Fibroblast of lung (primary cell): Measurements from ENCODE around the gene ZSCAN32. TPM values are rescaled to one million over a fixed set of nuclear protein-coding genes. Genes with fewer than 3 reads are reported as not detected.

Experiments used
- DNase-seq, 2 donors: peaks; one replicate each; pipeline versions ENCODE4 v3.0.0 to v3.0.0-alpha.2; 2010; ENCODE audit warnings: low read depth in 2 of 2
- H2AFZ ChIP-seq: 2 replicates; pipeline ENCODE4 v1.5.1; 2012; ENCODE audit warnings: low read length, control low read depth, inconsistent platforms
- H3K27ac ChIP-seq: 2 replicates; pipeline ENCODE4 v1.5.1; 2011; ENCODE audit warnings: low read length, control low read depth; ENCODE audit not compliant: insufficient read depth
- H3K27me3 ChIP-seq: 2 replicates; pipeline ENCODE4 v1.5.1; 2011; ENCODE audit warnings: mild to moderate bottlenecking, low read length; ENCODE audit not compliant: control insufficient read depth, insufficient read depth
- H3K36me3 ChIP-seq: 2 replicates; pipeline ENCODE4 v1.5.1; 2011; ENCODE audit warnings: low read length; ENCODE audit not compliant: control insufficient read depth, insufficient read depth
- H3K4me1 ChIP-seq: 2 replicates; pipeline ENCODE4 v1.5.1; 2011; ENCODE audit warnings: low read length; ENCODE audit not compliant: control insufficient read depth, insufficient read depth; ENCODE audit errors: extremely low read depth
- H3K4me2 ChIP-seq: 2 replicates; pipeline ENCODE4 v1.5.1; 2011; ENCODE audit warnings: low read length, control low read depth; ENCODE audit not compliant: insufficient read depth; ENCODE audit errors: extremely low read depth
- H3K4me3 ChIP-seq, 4 experiments: fragments of 200-600 bp in 1 of 4; sonication (generic) in 1 of 4; replicated peaks in 1 of 4; 2 replicates each; pipeline ENCODE4 v1.5.1; 2011 to 2016; ENCODE audit warnings: low read length in 4 of 4, low read depth in 3 of 4, mild to moderate bottlenecking in 3 of 4, control low read depth in 2 of 4, inconsistent platforms in 1 of 4, mixed read lengths in 1 of 4; ENCODE audit not compliant: insufficient read depth in 1 of 4; ENCODE audit errors: control extremely low read depth in 1 of 4
- H3K79me2 ChIP-seq: 2 replicates; pipeline ENCODE4 v1.5.1; 2012; ENCODE audit warnings: mild to moderate bottlenecking, low read length, inconsistent platforms; ENCODE audit not compliant: control insufficient read depth, insufficient read depth
- H3K9ac ChIP-seq: 2 replicates; pipeline ENCODE4 v1.5.1; 2011; ENCODE audit warnings: mild to moderate bottlenecking, low read length, control low read depth; ENCODE audit not compliant: insufficient read depth
- H3K9me3 ChIP-seq: 2 replicates; pipeline ENCODE4 v1.5.1; 2012; ENCODE audit warnings: low read depth, low read length; ENCODE audit not compliant: control insufficient read depth, insufficient read depth
- H4K20me1 ChIP-seq: 2 replicates; pipeline ENCODE4 v1.5.1; 2011; ENCODE audit warnings: low read length; ENCODE audit not compliant: control insufficient read depth, insufficient read depth; ENCODE audit errors: extremely low read depth
- EZH2 ChIP-seq: IDR thresholded peaks from 2 replicates; pipeline ENCODE4 v1.5.1; 2012; ENCODE audit warnings: low read length, control low read depth, mild to moderate bottlenecking; ENCODE audit errors: missing control alignments
- polyA plus RNA-seq, 2 donors: library from polyadenylated mRNA; depleted of rRNA in 1 of 2; stranded (reverse) in 1 of 2; unstranded in 1 of 2; fragments of >200 nt; gene quantifications; 2 replicates each; pipeline ENCODE4 v1.2.1, GENCODE V29; 2011 to 2012; ENCODE audit warnings: missing spikeins in 1 of 2
- total RNA-seq: library from RNA; depleted of rRNA; stranded (reverse); fragments of >200 nt; gene quantifications from 2 replicates; pipeline ENCODE4 v1.2.1, GENCODE V29; 2014
- TF ChIP-seq, protein P1 (sequence below), 2 donors: IDR thresholded peaks in 1 of 2; conservative IDR thresholded peaks in 1 of 2; 1 replicate in 1 of 2; 2 replicates in 1 of 2; pipeline ENCODE4 v1.5.1; 2011 to 2012; ENCODE audit warnings: low read length in 2 of 2, control low read depth in 1 of 2, inconsistent platforms in 1 of 2, low read depth in 1 of 2, mild to moderate bottlenecking in 1 of 2

ZSCAN32 gene
- total and polyA plus RNA-seq, 2 donors (not counting 1 experiment from before 2014, with no cell fraction given): 13.7 to 14.1 TPM

DNA sequence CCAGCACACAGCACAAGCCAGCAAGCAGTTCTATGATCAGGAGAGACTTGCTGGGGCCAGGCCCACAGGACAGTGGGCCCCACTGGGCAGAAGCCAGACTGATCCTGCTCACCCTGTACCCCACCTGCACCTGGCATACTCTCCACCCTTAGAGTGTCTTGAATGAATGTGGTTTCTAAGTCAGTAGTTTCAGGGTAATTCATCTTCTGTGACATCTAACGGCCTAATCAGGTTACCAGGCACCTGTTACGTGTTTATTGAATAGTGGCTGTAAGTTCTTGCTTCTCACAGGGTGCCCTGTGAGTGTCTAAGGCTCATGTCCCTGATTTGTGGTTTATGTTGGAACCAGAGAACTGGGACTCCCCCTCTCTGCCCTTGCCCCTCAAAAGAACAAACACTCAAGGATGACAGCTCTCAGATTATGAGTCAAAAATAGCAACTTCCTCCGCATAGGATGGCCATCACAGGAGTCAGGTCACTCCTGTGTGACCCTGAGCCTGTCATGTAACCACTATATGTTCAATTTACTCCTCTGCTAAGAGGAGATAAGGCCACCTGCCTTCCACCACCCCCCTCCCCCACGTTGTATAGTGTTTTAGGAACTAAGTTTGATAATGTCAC, 52.1 kb downstream of the ZSCAN32 start:
- no peak for DNase-seq
- H3K4me1 ChIP-seq: no peaks in the 10 kb centered on the region
- no peaks in the 10 kb centered on the region for H3K9me3 ChIP-seq
- no peak overlapping the region for H3K9ac ChIP-seq
- H3K79me2 ChIP-seq: no peaks in the 10 kb centered on the region
- no peak for TF ChIP-seq EZH2
- TF ChIP-seq, protein P1, sequence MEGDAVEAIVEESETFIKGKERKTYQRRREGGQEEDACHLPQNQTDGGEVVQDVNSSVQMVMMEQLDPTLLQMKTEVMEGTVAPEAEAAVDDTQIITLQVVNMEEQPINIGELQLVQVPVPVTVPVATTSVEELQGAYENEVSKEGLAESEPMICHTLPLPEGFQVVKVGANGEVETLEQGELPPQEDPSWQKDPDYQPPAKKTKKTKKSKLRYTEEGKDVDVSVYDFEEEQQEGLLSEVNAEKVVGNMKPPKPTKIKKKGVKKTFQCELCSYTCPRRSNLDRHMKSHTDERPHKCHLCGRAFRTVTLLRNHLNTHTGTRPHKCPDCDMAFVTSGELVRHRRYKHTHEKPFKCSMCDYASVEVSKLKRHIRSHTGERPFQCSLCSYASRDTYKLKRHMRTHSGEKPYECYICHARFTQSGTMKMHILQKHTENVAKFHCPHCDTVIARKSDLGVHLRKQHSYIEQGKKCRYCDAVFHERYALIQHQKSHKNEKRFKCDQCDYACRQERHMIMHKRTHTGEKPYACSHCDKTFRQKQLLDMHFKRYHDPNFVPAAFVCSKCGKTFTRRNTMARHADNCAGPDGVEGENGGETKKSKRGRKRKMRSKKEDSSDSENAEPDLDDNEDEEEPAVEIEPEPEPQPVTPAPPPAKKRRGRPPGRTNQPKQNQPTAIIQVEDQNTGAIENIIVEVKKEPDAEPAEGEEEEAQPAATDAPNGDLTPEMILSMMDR (conservative IDR thresholded peaks at IDR 0.05 in 1 of 2, IDR thresholded peaks at IDR 0.05 in 1 of 2; ENCODE audit: low read depth in 1 of 2, low read length in 2 of 2): no peak
- no peaks in the 10 kb centered on the region for H4K20me1 ChIP-seq
- no peak overlapping the region for H3K27ac ChIP-seq
- H2AFZ ChIP-seq: no peak overlapping the region
- H3K36me3 ChIP-seq: no peaks in the 10 kb centered on the region
- no peak overlapping the region for H3K4me2 ChIP-seq
- H3K4me3 ChIP-seq: no peak overlapping the region
- H3K27me3 ChIP-seq: no peaks in the 10 kb centered on the region

DNA sequence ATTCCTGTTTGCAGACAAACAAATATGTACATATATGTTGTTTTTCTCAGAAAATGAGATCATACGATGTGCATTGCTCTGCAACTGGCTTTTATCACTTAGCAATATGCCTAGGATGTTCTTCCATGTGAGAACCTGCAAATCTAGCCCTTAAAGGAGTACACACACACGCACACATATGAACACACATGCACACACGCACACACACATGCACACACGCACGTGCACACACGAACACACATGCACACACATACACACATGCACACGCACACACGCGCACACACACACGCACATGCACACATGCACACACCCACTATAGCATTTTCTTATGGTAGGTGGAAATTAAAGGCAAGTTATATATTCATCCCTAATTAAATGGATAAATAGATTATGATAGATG, 53.2 kb downstream of the ZSCAN32 start:
- Histone ChIP-seq H3K27me3 (no peaks in the 10 kb centered on the region), H3K79me2 (no peaks in the 10 kb centered on the region), H3K9ac (no peak overlapping the region), H3K9me3 (no peaks in the 10 kb centered on the region), H3K36me3 (no peaks in the 10 kb centered on the region), H4K20me1 (no peaks in the 10 kb centered on the region), H3K4me3 (no peak overlapping the region), H2AFZ (no peak overlapping the region), H3K27ac (no peak overlapping the region), H3K4me1 (no peaks in the 10 kb centered on the region), H3K4me2 (no peak overlapping the region)
- no peak for DNase-seq
- TF ChIP-seq, protein P1 (conservative IDR thresholded peaks at IDR 0.05 in 1 of 2, IDR thresholded peaks at IDR 0.05 in 1 of 2; ENCODE audit: low read depth in 1 of 2, low read length in 2 of 2): no peak
- TF ChIP-seq EZH2: no peak

DNA sequence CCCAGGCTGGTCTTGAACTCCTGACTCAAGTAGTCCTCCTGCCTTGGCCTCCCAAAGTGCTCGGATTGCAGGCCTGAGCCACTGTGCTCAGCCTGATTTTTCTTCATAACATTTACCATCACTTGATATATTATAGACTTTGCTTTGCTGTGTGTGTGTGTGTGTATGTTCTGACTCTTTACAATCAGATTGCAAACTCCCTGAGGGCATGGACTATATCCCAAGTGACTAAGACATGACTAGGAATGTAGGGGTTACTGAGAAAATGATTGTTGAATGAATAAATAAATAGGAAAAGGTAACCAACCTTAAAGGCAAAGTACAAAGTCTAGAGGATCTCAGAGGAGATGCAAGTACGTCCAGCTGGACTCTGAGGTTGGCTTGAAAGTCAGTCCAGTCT, 54.8 kb downstream of the ZSCAN32 start:
- DNase-seq: no peak
- Histone ChIP-seq H3K4me2 (no peak overlapping the region), H3K36me3 (no peaks in the 10 kb centered on the region), H3K9ac (no peak overlapping the region), H4K20me1 (no peaks in the 10 kb centered on the region), H3K79me2 (no peaks in the 10 kb centered on the region), H3K9me3 (no peaks in the 10 kb centered on the region), H3K4me3 (no peak overlapping the region), H3K4me1 (no peaks in the 10 kb centered on the region), H3K27me3 (no peaks in the 10 kb centered on the region), H3K27ac (no peak overlapping the region), H2AFZ (no peak overlapping the region)
- TF ChIP-seq EZH2: no peak
- TF ChIP-seq, protein P1 (conservative IDR thresholded peaks at IDR 0.05 in 1 of 2, IDR thresholded peaks at IDR 0.05 in 1 of 2; ENCODE audit: low read depth in 1 of 2, low read length in 2 of 2): no peak

Other genes with a start within 250 kb of the ZSCAN32 start
- gene OR1F1, start 212.8 kb downstream of the ZSCAN32 start, total RNA-seq: not detected in 2 replicates
- 0.07 and 0.23 TPM in 2 replicates for gene OR1F1, start 212.8 kb downstream of the ZSCAN32 start, polyA plus RNA-seq
- gene ZNF200, start 165.8 kb downstream of the ZSCAN32 start, total RNA-seq: 8.0 and 8.1 TPM in 2 replicates
- 5.1 and 5.9 TPM in 2 replicates for gene ZNF200, start 165.8 kb downstream of the ZSCAN32 start, polyA plus RNA-seq
- gene MEFV, start 144.4 kb downstream of the ZSCAN32 start, total RNA-seq: under 0.01 and 0.17 TPM in 2 replicates
- gene MEFV, start 144.4 kb downstream of the ZSCAN32 start, polyA plus RNA-seq: not detected in 2 replicates
- gene ZNF263, start 117.5 kb downstream of the ZSCAN32 start, total RNA-seq: 37.3 and 47.5 TPM in 2 replicates
- 9.9 and 11.1 TPM in 2 replicates for gene ZNF263, start 117.5 kb downstream of the ZSCAN32 start, polyA plus RNA-seq
- gene TIGD7, start 95.6 kb downstream of the ZSCAN32 start, total RNA-seq: 9.2 and 9.6 TPM in 2 replicates
- 2.2 and 2.9 TPM in 2 replicates for gene TIGD7, start 95.6 kb downstream of the ZSCAN32 start, polyA plus RNA-seq
- gene ZNF75A, start 95.5 kb downstream of the ZSCAN32 start, total RNA-seq: 19.3 and 24.3 TPM in 2 replicates
- 13.4 and 14.4 TPM in 2 replicates for gene ZNF75A, start 95.5 kb downstream of the ZSCAN32 start, polyA plus RNA-seq
- under 0.01 and 0.17 TPM in 2 replicates for gene OR2C1, start 45.1 kb downstream of the ZSCAN32 start, total RNA-seq
- 0.09 and 0.31 TPM in 2 replicates for gene OR2C1, start 45.1 kb downstream of the ZSCAN32 start, polyA plus RNA-seq
- gene ZNF174, start 211 bp upstream of the ZSCAN32 start, total RNA-seq: 6.7 and 9.2 TPM in 2 replicates
- 8.5 and 9.1 TPM in 2 replicates for gene ZNF174, start 211 bp upstream of the ZSCAN32 start, polyA plus RNA-seq
- gene ZNF597, start 42.5 kb upstream of the ZSCAN32 start, total RNA-seq: 1.8 and 2.0 TPM in 2 replicates
- gene ZNF597, start 42.5 kb upstream of the ZSCAN32 start, polyA plus RNA-seq: 1.4 and 1.6 TPM in 2 replicates
- 9.2 and 12.6 TPM in 2 replicates for gene NAA60, start 42.7 kb upstream of the ZSCAN32 start, total RNA-seq
- 20.9 and 33.6 TPM in 2 replicates for gene NAA60, start 42.7 kb upstream of the ZSCAN32 start, polyA plus RNA-seq
- not detected in 2 replicates for gene C16orf90, start 94.5 kb upstream of the ZSCAN32 start, total RNA-seq
- not detected in 2 replicates for gene C16orf90, start 94.5 kb upstream of the ZSCAN32 start, polyA plus RNA-seq
- gene CLUAP1, start 100.0 kb upstream of the ZSCAN32 start, total RNA-seq: 21.1 and 22.3 TPM in 2 replicates
- 22.7 and 28.0 TPM in 2 replicates for gene CLUAP1, start 100.0 kb upstream of the ZSCAN32 start, polyA plus RNA-seq
- gene NLRC3, start 176.4 kb upstream of the ZSCAN32 start, total RNA-seq: under 0.01 and 0.17 TPM in 2 replicates
- gene NLRC3, start 176.4 kb upstream of the ZSCAN32 start, polyA plus RNA-seq: not detected in 2 replicates
- 2.3 and 4.0 TPM in 2 replicates for gene SLX4, start 210.6 kb upstream of the ZSCAN32 start, total RNA-seq
- 0.81 and 1.3 TPM in 2 replicates for gene SLX4, start 210.6 kb upstream of the ZSCAN32 start, polyA plus RNA-seq